ENCODE measurements around the gene AP1G1. TPM values are rescaled to one million over a fixed set of nuclear protein-coding genes. Genes with fewer than 3 reads are reported as not detected.

AP1G1 gene
- total RNA-seq, 1 donor from 2014 or later: 56.0 TPM

DNA sequence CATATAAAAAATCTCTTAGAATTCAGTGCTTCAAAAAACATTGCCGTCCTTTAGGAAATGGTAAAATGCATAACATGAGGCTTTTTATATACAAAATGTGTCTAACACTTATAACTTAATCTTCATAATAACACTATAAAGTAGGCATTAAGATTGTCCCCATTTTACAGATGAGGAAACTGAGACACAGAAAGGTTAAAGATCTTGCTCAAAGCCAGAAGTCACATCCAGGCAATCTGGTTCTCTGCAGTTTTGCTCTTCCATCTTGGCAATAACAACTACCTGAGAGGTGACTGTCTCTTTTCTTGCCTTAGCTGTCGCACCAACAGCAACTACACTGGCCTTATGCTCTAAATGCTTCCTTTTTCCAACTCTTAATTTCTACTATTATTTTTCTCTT is 24.5 kb downstream of the AP1G1 start:
- Histone ChIP-seq H3K4me3 (ENCODE audit: low read depth, low read length) (no peak overlapping the region), H3K36me3 (ENCODE audit: control insufficient read depth, insufficient read depth, low read length) (no peaks in the 10 kb centered on the region), H3K27me3 (ENCODE audit: control insufficient read depth, insufficient read depth, low read length) (no peaks in the 10 kb centered on the region)
- no peak for DNase-seq (ENCODE audit: low read depth)
- TF ChIP-seq CTCF (IDR thresholded peaks at IDR 0.05; ENCODE audit: insufficient read depth, low read length, poor library complexity, severe bottlenecking): no peak

DNA sequence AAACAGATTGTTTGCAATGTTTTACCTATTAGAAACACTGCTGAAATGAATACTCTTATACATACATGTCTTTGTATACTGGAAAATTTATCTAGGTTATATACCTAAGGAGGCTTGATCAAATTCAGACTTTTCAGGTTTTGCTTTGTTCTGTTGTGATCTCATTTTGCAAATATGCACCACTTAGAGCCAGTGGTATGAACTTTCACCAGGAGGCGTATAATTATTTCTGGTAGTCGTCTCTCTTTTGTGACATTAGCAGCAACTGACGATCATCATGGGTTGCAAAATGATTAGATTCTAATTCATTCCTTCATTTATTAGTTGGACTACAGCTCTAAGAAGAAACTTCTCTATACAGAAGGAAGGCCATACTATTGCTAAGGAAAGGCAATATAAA is 26.9 kb downstream of the AP1G1 start:
- Histone ChIP-seq H3K27me3 (ENCODE audit: control insufficient read depth, insufficient read depth, low read length) (no peaks in the 10 kb centered on the region), H3K36me3 (ENCODE audit: control insufficient read depth, insufficient read depth, low read length) (no peaks in the 10 kb centered on the region), H3K4me3 (ENCODE audit: low read depth, low read length) (no peak overlapping the region)
- peak; percentile 9 for DNase-seq (ENCODE audit: low read depth)
- TF ChIP-seq CTCF (IDR thresholded peaks at IDR 0.05; ENCODE audit: insufficient read depth, low read length, poor library complexity, severe bottlenecking): no peak

DNA sequence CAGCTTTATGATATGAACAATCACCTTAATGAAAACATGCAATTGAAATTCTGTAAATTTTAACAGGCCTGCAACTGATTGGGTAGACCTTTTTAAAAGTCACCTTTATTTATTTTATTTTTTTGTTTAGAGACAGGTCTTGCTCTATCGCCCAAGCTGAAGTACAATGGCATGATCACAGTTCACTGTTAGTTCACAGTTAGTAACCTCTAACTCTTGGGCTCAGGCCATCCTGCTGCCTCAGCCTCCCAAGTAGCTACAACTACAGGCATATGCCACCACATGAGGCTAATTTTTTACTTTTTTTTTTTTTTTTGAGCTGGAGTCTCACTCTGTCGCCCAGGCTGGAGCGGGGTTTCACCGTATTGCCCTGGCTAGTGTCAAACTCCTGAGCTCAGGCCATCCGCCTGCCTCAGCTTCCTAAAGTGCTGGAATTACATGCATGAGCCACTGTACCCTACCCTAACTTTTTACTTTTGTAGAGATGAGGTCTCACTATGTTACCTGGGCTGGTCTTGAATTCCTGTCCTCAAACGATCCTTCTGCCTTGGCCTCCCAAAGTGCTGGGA is 28.0 kb downstream of the AP1G1 start:
- no peak for DNase-seq (ENCODE audit: low read depth)
- Histone ChIP-seq H3K27me3 (ENCODE audit: control insufficient read depth, insufficient read depth, low read length) (no peaks in the 10 kb centered on the region), H3K36me3 (ENCODE audit: control insufficient read depth, insufficient read depth, low read length) (no peaks in the 10 kb centered on the region), H3K4me3 (ENCODE audit: low read depth, low read length) (no peak overlapping the region)
- no peak for TF ChIP-seq CTCF (IDR thresholded peaks at IDR 0.05; ENCODE audit: insufficient read depth, low read length, poor library complexity, severe bottlenecking)

DNA sequence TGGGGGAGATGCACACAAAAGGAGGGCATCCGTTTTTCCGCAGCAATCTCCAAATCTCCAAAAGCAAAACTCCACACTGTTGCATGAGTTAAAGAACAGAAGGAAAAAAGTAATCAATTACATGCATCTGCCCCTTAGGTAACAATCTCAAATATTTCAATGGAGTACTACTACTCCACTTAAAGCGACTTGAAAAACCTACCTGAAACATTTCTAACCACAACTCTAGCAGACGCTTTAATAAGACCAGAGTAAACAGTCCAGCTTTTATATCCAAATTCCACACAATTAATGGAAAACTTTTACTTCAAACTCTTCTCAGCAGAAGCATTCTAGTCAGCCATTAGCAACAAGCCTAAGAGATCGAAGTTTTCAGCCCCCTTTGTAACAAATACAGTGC is 29.9 kb downstream of the AP1G1 start:
- Histone ChIP-seq H3K36me3 (ENCODE audit: control insufficient read depth, insufficient read depth, low read length) (no peaks in the 10 kb centered on the region), H3K4me3 (ENCODE audit: low read depth, low read length) (no peak overlapping the region), H3K27me3 (ENCODE audit: control insufficient read depth, insufficient read depth, low read length) (no peaks in the 10 kb centered on the region)
- DNase-seq (ENCODE audit: low read depth): no peak
- TF ChIP-seq CTCF (IDR thresholded peaks at IDR 0.05; ENCODE audit: insufficient read depth, low read length, poor library complexity, severe bottlenecking): no peak

DNA sequence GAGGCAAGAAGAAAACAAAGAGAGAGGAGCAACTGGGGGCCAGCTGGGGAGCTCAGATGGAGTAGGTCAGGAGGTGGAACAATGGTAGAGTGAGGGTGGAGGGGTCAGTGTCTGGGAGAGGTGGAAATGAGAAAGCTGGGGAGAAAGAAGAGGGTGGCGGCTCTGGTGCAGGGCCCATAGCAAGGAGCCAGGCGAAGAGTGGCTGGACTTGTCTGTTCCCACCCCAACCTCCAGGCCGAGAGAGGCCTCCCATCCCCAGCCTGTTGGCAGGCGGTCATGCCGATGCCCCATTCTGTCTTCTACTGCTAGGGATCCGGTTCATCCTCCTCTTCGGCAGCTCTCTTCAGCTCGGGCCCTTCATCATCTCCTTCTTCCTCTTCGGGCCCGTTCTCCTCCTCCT is 31.3 kb downstream of the AP1G1 start:
- H3K36me3 ChIP-seq (ENCODE audit: control insufficient read depth, insufficient read depth, low read length): no peaks in the 10 kb centered on the region
- TF ChIP-seq CTCF (IDR thresholded peaks at IDR 0.05; ENCODE audit: insufficient read depth, low read length, poor library complexity, severe bottlenecking): no peak

DNA sequence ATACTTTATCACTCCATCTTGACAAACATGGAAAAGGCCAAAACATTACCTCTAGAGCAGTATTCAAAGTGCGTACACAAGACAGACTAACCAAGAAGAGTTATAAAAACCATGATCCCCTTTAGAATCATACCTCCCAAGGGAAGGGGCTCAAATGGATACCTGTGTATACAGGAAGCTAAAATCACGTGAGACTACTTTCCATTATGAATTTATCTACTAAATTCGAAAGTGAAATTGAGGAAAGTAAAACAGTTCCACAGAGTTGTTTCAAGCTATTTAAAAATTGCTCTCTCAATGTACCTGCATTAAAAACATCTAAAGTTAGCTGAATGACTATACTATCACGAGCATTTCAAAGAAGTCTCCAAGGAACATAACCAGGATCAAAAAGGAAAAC is 32.7 kb downstream of the AP1G1 start:
- DNase-seq (ENCODE audit: low read depth): no peak
- H3K36me3 ChIP-seq (ENCODE audit: control insufficient read depth, insufficient read depth, low read length): no peaks in the 10 kb centered on the region
- no peak for TF ChIP-seq CTCF (IDR thresholded peaks at IDR 0.05; ENCODE audit: insufficient read depth, low read length, poor library complexity, severe bottlenecking)
- no peaks in the 10 kb centered on the region for H3K27me3 ChIP-seq (ENCODE audit: control insufficient read depth, insufficient read depth, low read length)
- H3K4me3 ChIP-seq (ENCODE audit: low read depth, low read length): no peak overlapping the region

More for the DNA sequence above, 31.3 kb downstream of the AP1G1 start:
- H3K27me3 ChIP-seq (ENCODE audit: control insufficient read depth, insufficient read depth, low read length): no peaks in the 10 kb centered on the region
- no peak for DNase-seq (ENCODE audit: low read depth)
- H3K4me3 ChIP-seq (ENCODE audit: low read depth, low read length): no peak overlapping the region
